ENCODE data around the gene ZDHHC14.
A peak's percentile ranks its signal among the peaks of the same experiment; 100 is the strongest.
"Not testable (repeated sequence)": the region's sequence is repeated elsewhere in the genome, so short reads cannot be mapped to it uniquely, and the experiment has no call there.

The ZDHHC14 gene

DNA sequence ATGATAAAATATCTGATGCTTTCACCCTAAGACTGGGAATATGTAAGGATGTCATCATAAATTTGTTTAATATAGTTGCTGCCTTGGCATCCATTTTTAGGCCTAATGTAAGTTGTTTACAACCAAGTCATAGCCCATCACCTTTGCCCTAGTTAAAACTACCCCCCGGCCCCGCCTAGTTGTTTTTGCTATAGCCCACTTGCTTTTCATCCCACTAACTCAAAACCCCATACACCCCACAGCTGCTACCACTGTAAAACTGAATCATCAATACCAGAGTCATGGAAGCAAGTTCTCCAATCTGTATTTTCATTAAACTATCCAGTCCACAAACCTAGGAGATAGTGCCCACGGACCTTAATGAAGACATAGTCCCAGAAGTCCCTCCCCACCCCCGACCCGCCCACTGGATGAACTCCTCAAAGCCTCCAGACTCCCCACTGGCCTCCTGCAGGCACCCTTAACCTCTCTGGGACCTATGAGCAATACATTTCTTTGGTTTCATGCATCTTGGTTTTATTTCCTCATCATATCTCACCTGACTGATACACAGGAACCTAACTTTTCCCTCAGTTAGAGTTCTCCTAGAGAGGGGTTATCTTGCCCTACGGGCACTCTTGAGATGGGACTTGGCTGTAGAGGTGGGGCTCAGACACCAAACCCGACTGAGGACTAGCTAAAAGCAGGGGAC, 12.5 kb upstream of the ZDHHC14 start:
- in situ Hi-C loops (cut with MboI; ENCODE audit: low sequenced_read_pairs) = no loop called here
- H3K9me3 ChIP-seq = no peaks in the 10 kb centered on the region
- no peak overlapping the region for H3K4me3 ChIP-seq
- H3K27me3 ChIP-seq (ENCODE audit: low read depth) = peaks cover 7% of the 10 kb centered on the region; the same call in 1 of the 2 replicates
- H3K4me1 ChIP-seq = no peaks in the 10 kb centered on the region
- no peaks in the 10 kb centered on the region for H3K36me3 ChIP-seq (replicated peaks)
- no peak for DNase-seq (ENCODE audit: low spot score in 2 of 2)

DNA sequence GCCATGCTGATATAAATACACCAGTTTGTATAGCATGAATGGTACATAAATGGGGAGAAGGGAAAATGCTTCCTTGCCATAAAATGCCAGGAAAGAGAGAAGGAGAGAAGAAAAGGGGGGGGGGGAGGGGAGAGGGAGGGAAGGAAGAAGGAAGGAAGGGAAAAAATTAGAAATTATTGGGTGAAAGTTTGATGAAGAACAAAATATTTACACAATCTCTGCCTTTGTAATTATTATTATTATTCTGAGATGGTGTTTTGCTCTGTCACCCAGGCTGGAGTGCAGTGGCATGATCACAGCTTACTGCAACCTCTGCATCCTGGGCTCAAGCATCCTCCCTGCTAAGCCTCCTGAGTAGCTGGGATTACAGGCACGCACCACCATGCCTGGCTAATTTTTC, 10.2 kb upstream of the ZDHHC14 start:
- in situ Hi-C loops (cut with MboI; ENCODE audit: low sequenced_read_pairs) = no loop called here
- H3K9me3 ChIP-seq = no peaks in the 10 kb centered on the region
- H3K4me3 ChIP-seq = no peak overlapping the region
- 0 out of 2 replicates have a peak, but pooled peaks cover 2% of the 10 kb centered on the region for H3K27me3 ChIP-seq (ENCODE audit: low read depth)
- no peaks in the 10 kb centered on the region; the same call in none of the 2 replicates for H3K4me1 ChIP-seq
- H3K36me3 ChIP-seq (replicated peaks) = no peaks in the 10 kb centered on the region
- DNase-seq (ENCODE audit: low spot score in 2 of 2) = no peak

DNA sequence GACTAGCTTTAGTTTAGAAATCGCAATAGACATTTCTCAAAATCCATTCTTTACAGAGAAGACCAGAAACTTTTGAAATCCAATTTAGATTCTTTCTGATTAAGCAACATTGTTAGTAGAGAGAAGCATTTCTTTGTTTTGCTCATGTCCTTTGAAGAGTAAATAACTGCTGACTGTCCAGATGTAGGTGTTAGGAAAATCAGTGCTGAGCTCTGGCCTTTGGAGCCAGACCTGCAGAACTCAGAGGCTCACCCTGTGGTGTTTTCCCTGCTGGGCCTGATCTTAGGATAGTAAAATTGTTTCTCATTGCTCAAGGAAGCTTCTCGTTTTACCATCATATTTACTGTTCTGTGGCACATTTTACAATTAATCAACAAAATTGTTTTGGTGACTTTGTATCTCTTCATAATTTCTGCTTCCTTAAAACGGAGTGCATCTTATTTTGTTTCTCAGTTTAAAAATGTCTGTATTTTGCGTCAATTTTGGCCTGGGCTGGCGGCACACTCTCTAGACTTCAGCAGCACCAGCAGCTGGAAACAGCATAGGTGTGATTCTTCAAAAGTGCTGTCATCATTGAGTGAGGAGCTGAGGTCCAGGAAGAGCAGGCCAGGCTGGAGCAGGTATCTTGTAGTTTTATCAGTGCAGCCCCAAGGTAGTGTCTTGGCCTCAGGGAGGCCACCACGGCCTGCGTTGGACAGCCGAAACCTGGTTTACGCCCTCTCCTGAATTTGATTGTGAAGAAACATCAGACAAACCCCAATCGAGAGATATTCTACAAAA, 8.3 kb upstream of the ZDHHC14 start:
- H3K9me3 ChIP-seq = no peaks in the 10 kb centered on the region
- in situ Hi-C loops (cut with MboI; ENCODE audit: low sequenced_read_pairs) = no loop called here
- H3K27me3 ChIP-seq (ENCODE audit: low read depth) = no peaks in the 10 kb centered on the region
- no peak for DNase-seq (ENCODE audit: low spot score in 2 of 2)
- H3K4me3 ChIP-seq = no peak overlapping the region
- H3K36me3 ChIP-seq (replicated peaks) = no peaks in the 10 kb centered on the region
- H3K4me1 ChIP-seq = no peaks in the 10 kb centered on the region; the same call in none of the 2 replicates

DNA sequence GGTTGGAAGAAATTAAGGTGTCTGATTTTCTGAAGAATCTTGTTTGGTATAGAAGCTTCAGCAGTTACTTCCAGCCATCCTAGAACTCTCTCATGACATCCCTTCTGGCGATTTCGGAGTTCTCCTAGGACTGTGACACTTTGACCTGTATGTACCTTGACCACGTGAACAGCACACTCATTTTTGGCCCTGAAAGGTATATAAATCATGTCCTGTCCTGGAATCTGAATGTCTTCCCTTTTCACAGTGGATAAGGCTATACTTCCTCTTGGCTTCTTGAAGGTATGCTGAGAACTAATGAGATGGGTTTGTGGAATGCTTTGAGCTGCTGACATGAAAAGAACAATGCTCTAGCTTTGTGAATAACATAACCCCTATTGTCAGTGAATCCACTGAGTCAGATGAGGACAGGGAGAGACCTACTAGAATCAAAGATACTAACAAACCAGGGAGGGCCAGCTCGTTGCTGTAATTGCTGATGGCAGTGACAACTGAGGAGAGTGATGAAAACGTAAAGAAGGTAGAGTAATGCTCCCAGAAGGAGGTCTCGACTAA, 6.0 kb upstream of the ZDHHC14 start:
- H3K9me3 ChIP-seq = no peaks in the 10 kb centered on the region
- no peak overlapping the region for H3K4me3 ChIP-seq
- no peaks in the 10 kb centered on the region; the same call in none of the 2 replicates for H3K4me1 ChIP-seq
- no peaks in the 10 kb centered on the region for H3K27me3 ChIP-seq (ENCODE audit: low read depth)
- in situ Hi-C loops (cut with MboI; ENCODE audit: low sequenced_read_pairs) = no loop called here
- H3K36me3 ChIP-seq (replicated peaks) = no peaks in the 10 kb centered on the region
- DNase-seq (ENCODE audit: low spot score in 2 of 2) = peak; percentile 33 to 49

DNA sequence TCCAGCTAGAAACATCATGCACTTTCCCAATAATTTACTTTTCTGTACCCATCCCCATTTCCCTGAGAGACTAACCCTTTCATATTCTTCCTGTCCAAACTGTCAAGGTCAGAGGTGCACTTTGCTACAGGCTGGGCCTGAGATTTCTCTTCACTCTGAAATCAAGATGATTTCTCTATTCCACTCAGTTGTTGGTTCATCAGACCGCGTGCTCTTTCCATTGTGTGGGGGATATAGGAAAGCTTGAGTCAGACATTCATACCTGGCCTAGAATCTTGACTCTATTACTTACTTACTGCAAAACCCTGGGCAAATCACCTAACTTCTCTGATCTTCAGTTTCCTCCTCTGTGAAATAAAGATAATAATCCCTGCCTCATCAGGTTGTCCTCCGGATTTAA, 4.7 kb upstream of the ZDHHC14 start:
- DNase-seq (ENCODE audit: low spot score in 2 of 2) = no peak
- Histone ChIP-seq H3K4me3 (no peak overlapping the region), H3K36me3 (replicated peaks) (no peaks in the 10 kb centered on the region), H3K9me3 (no peaks in the 10 kb centered on the region), H3K4me1 (no peaks in the 10 kb centered on the region; the same call in none of the 2 replicates), H3K27me3 (ENCODE audit: low read depth) (no peaks in the 10 kb centered on the region)
- in situ Hi-C loops (cut with MboI; ENCODE audit: low sequenced_read_pairs) = no loop called here

DNA sequence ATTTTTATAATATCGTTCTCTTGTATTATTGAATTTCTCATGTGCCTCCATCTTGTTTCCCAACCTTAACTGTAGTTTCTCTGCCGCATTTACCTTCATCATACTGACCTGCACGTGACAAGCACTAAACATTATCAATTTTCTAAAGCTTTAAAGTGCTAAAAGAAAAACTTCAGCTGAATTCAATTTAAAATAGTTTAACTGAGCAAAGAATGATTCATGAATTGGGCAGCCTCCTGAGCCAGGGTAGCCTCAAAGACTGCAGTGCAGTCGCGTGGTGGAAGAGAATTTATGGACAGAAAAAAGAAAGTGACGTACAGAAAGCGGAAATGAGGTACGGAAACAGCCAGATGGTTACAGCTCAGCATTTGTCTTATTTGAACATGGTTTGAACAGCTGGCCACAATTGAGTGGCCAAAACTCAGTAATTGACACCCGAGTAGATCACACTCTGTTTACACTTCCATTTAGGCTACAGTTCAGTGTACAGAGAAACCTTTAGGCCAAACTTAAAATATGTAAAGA, 4.2 kb upstream of the ZDHHC14 start:
- Histone ChIP-seq H3K36me3 (replicated peaks) (no peaks in the 10 kb centered on the region), H3K9me3 (no peaks in the 10 kb centered on the region), H3K27me3 (ENCODE audit: low read depth) (no peaks in the 10 kb centered on the region), H3K4me1 (no peaks in the 10 kb centered on the region; the same call in none of the 2 replicates), H3K4me3 (no peak overlapping the region)
- in situ Hi-C loops (cut with MboI; ENCODE audit: low sequenced_read_pairs) = no loop called here
- no peak for DNase-seq (ENCODE audit: low spot score in 2 of 2)

DNA sequence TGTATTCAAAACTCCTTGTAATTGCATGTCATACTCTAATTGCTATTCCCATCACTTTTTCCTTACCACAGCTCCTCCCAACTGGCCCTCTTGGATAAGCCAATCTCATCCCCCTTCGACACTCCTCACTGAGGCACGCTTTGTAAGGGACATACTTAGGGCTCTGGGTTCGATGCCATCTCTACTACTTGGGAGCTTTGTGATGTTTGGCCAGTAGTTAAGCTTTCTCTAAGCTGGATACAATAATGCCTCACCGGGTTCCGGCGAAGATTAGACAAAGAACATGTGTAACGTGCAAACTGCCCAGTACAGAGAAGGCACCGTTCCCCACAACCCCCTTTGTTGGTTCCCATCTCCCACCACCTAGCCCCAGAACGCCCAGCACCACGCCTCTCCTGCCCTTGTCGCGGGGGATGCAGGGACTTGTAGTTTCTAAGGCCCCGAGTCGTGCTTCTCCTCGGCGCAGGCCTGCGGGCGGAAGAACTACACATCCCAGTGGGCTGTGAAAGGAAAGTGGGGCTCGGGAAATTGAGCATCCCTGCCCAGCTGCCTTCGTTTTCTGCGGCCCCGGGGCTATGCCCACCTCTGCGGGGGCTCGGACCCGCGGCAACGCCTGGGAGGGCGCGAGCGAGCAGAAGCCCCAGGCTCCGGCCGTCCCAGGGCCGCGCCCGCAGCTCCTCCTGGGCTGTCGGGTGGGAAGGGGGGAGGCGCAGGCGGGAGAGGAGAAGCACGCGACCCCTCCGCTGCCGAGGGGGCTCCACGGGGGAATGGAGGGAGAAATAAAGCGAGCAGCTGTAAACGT, 1.1 kb upstream of the ZDHHC14 start:
- Histone ChIP-seq H3K36me3 (replicated peaks) (no peaks in the 10 kb centered on the region), H3K27me3 (ENCODE audit: low read depth) (no peaks in the 10 kb centered on the region), H3K9me3 (no peaks in the 10 kb centered on the region), H3K4me1 (peaks cover 10% of the 10 kb centered on the region), H3K4me3 (peak overlapping the region; percentile 71)
- in situ Hi-C loops (cut with MboI; ENCODE audit: low sequenced_read_pairs) = no loop called here
- DNase-seq (ENCODE audit: low spot score in 2 of 2) = peak; percentile 92 to 95

DNA sequence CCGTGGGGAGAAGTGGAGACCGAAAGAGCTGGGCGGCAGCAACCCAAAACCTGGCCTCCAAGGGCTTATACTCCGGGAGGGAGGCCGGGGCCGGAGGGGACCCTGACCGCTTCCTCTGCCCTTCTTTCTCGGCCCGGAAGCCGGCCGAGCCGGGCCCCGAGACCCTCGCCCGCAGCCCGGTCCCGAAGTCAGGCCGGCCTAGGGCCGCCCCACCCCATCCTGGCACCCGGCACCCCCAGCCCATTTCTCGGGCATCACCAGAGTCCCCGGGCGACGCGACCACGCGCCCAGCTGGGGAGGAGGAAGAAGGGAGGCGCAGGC, 572 bp upstream of the ZDHHC14 start:
- in situ Hi-C loops (cut with MboI; ENCODE audit: low sequenced_read_pairs) = no loop called here
- H3K9me3 ChIP-seq = no peaks in the 10 kb centered on the region
- no peak for DNase-seq (ENCODE audit: low spot score in 2 of 2)
- peaks cover 10% of the 10 kb centered on the region for H3K4me1 ChIP-seq
- H3K27me3 ChIP-seq (ENCODE audit: low read depth) = no peaks in the 10 kb centered on the region
- H3K4me3 ChIP-seq = peak overlapping the region; percentile 71
- no peaks in the 10 kb centered on the region for H3K36me3 ChIP-seq (replicated peaks)

DNA sequence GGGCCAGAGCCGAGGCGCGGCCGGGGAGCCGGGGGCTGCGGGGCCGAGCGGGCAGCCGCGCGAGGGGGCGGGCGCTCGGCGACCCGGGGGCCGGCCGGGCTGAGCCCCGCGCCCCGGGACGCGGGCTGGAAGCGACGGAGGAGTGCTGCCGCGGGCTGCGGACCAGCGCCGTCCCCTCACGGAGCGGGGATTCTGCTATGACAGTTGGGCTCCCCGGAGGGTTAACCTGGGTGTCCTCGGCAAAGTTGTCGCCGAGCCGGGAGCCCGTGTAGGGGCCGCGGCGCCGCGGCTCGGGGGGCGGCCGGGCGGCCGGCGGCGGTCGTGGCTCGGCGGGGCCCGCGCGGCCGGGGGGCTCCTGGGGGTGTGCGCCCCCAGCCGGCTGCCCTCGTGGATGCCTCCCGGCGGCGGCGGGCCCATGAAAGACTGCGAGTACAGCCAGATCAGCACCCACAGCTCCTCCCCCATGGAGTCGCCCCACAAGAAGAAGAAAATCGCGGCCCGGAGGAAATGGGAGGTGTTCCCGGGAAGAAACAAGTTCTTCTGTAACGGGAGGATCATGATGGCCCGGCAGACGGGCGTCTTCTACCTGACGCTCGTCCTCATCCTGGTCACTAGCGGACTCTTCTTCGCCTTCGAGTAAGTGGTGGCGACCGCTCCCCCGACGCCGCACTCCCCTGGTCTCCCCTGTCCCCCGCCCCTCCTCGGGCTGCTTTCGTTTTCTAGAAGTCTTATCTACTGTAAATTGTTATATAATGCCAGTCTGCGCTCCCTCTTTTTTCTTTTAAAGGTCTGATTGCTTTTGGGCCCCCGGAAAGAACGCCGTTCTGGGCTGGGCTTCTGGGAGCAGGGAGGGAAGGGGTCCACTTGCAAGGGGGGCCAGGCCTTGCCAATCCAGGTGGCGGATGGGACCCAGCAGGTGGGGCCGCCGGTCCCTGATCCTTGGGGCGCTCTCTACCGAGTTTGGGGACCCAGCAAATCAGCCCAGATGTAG, 936 bp downstream of the ZDHHC14 start:
- peak; percentile 22 to 69 for DNase-seq (ENCODE audit: low spot score in 2 of 2)
- Histone ChIP-seq H3K4me1 (peaks cover 10% of the 10 kb centered on the region), H3K36me3 (replicated peaks) (no peaks in the 10 kb centered on the region), H3K9me3 (no peaks in the 10 kb centered on the region), H3K4me3 (peak overlapping the region; percentile 71), H3K27me3 (ENCODE audit: low read depth) (no peaks in the 10 kb centered on the region)
- in situ Hi-C loops (cut with MboI; ENCODE audit: low sequenced_read_pairs) = no loop called here

DNA sequence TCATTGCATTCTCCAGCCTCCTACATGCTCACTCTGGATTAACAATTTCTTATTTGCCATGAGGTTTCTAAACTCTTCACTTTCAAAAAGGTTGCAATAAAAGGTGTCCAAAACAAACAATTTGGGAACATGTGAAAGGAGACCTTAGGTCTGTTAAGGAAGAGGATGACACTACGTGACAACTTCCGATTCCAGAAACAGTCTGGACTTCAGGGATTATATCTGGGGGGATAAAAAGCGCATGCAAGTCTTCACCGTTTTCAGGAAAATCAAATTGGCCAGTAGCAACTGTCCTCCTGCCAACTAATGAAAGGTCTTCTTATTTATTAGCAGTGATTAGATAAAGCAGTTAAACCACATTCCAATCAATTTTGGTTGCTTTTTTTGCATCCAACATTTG, 1.8 kb downstream of the ZDHHC14 start:
- in situ Hi-C loops (cut with MboI; ENCODE audit: low sequenced_read_pairs) = no loop called here
- Histone ChIP-seq H3K36me3 (replicated peaks) (no peaks in the 10 kb centered on the region), H3K9me3 (no peaks in the 10 kb centered on the region), H3K4me1 (peaks cover 10% of the 10 kb centered on the region), H3K27me3 (ENCODE audit: low read depth) (no peaks in the 10 kb centered on the region), H3K4me3 (peak overlapping the region; percentile 71)
- DNase-seq (ENCODE audit: low spot score in 2 of 2) = no peak

DNA sequence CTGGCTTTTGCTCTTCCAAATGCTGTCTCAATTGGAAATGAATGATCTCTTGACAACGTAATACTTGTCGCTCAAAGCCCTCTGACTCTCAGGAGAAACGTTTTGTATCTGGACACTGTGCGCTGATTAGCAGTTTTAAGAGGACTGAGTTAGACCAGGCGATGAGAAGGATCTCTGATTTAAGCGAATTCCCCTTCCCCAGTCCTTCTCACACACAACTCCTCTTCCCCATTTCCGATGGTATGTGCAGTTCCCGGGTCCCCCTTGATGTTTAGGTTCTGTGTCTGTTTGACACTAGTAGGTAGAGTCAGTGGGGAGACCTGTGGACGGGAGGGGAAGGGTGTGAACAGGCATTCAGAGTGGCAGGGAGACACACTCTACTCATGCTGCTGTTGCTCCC, 2.5 kb downstream of the ZDHHC14 start:
- Histone ChIP-seq H3K4me1 (peaks cover 10% of the 10 kb centered on the region), H3K4me3 (0 out of 2 replicates have a peak overlapping the region, but pooled peaks have one; percentile 71), H3K36me3 (replicated peaks) (no peaks in the 10 kb centered on the region), H3K9me3 (no peaks in the 10 kb centered on the region), H3K27me3 (ENCODE audit: low read depth) (no peaks in the 10 kb centered on the region)
- DNase-seq (ENCODE audit: low spot score in 2 of 2) = no peak
- in situ Hi-C loops (cut with MboI; ENCODE audit: low sequenced_read_pairs) = no loop called here

DNA sequence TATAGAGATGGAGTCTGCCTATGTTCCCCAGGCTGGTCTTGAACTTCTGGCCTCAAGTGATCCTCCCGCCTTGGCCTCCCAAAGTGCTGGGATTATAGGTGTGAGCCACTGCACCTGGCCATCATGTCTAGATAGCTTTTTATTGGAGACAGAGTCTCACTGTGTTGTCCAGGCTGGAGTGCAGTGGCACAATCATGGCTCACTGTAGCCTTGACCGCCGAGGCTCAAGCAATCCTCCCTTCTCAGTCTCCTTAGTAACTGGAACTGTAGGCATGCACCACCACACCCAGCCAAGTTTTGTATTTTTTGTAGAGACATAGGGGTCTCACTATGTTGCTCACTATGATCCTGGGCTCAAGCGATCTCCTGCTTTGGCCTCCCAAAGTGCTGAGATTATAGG, 4.0 kb downstream of the ZDHHC14 start:
- in situ Hi-C loops (cut with MboI; ENCODE audit: low sequenced_read_pairs); H3K9me3 ChIP-seq; H3K27me3 ChIP-seq (ENCODE audit: low read depth); DNase-seq (ENCODE audit: low spot score in 2 of 2); H3K36me3 ChIP-seq (replicated peaks); H3K4me3 ChIP-seq: not testable (repeated sequence)
- peaks cover 10% of the 10 kb centered on the region for H3K4me1 ChIP-seq

All from HAP-1 (cell line).